Tibial nerve (tissue), 4 donors: Measurements from ENCODE around the gene PBRM1. TPM values are rescaled to one million over a fixed set of nuclear protein-coding genes. Genes with fewer than 3 reads are reported as not detected.

Source experiments
- DNase-seq, 2 donors: peaks; one replicate each; pipeline ENCODE4 v3.0.0-alpha.2; 2019; ENCODE audit warnings: low spot score in 2 of 2
- H3K27ac ChIP-seq, 4 donors: fragments of 200-600 bp; sonication (generic) in 3 of 4; one replicate each; pipeline ENCODE4 v1.5.1; 2017 to 2019; ENCODE audit warnings: mild to moderate bottlenecking in 1 of 4
- H3K27me3 ChIP-seq, 2 donors: fragments of 200-600 bp; sonication (generic) in 1 of 2; one replicate each; pipeline versions ENCODE4 v1.5.1 to v1.6.0; 2017 to 2019
- H3K36me3 ChIP-seq, 3 donors: fragments of 200-600 bp; sonication (generic); one replicate each; pipeline ENCODE4 v1.5.1; 2018 to 2019
- H3K4me1 ChIP-seq, 4 donors: fragments of 200-600 bp; sonication (generic) in 3 of 4; one replicate each; pipeline ENCODE4 v1.5.1; 2017 to 2019
- H3K4me3 ChIP-seq, 4 donors: fragments of 200-600 bp; sonication (generic) in 3 of 4; one replicate each; pipeline ENCODE4 v1.5.1; 2017 to 2019; ENCODE audit warnings: mild to moderate bottlenecking in 1 of 4, moderate library complexity in 1 of 4
- H3K9me3 ChIP-seq, 4 donors: fragments of 200-600 bp; sonication (generic) in 3 of 4; one replicate each; pipeline ENCODE4 v1.5.1; 2017 to 2019
- EP300 ChIP-seq, 2 donors: sonication (generic); formaldehyde crosslinking; IDR thresholded peaks; one replicate each; pipeline ENCODE4 v1.6.1; 2017; ENCODE audit warnings: antibody characterized with exemption in 2 of 2, mild to moderate bottlenecking in 1 of 2
- POLR2A ChIP-seq, 2 donors: fragments of 450-650 bp; IDR thresholded peaks; one replicate each; pipeline ENCODE4 v1.6.1; 2017; ENCODE audit warnings: antibody characterized with exemption in 2 of 2, mild to moderate bottlenecking in 2 of 2, moderate library complexity in 2 of 2
- WGBS, 2 donors: methylation state at CpG; one replicate each; pipeline ENCODE4 v1.1.5; 2018; 5-methylcytosine and 5-hydroxymethylcytosine counted together
- total RNA-seq, 4 donors: library from RNA; depleted of rRNA; stranded (reverse); fragments of >200 nt; gene quantifications; one replicate each; pipeline ENCODE4 v1.1.0, GENCODE V29; 2016
- TF ChIP-seq, protein P1 (sequence below), 5 experiments: fragments of 200-600 bp in 3 of 5; fragments of 450-650 bp in 2 of 5; sonication (generic) in 3 of 5; IDR thresholded peaks; one replicate each; pipeline ENCODE4 v1.5.1; 2016 to 2019; ENCODE audit warnings: antibody characterized with exemption in 5 of 5, mild to moderate bottlenecking in 3 of 5, moderate library complexity in 2 of 5

Gene PBRM1
- total RNA-seq, 4 donors from 2014 or later: 87.0 to 123 (median 114) TPM

DNA sequence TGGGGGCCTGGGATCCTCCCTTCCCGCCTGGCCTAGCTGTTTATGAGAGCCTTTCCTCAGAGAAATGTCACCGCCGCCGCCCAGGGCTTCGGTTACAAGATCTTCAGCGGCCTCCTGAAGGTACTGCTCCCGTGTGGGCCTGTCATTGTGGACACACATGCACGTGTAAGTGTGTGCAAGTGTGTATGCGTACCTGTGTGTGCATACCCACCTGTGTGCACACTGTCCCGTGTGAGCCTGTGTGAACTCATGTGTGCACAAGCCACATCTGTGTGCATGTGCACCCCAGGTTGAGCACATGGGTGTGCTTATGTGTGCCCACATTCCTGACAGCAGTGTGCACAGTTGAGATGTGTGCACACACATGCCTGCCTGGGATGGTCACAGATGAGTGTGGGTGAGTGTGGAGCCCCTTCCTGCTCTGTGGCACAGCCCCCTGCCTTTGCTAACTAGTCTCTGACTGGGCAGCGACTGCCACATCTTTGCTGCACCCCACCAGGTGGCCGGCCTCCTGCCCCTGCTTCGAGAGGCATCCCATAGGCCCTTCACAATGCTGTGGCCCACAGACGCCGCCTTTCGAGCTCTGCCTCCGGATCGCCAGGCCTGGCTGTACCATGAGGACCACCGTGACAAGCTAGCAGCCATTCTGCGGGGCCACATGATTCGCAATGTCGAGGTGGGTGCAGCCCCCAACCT is 166.1 kb downstream of the PBRM1 start:
- 87 to 90% methylated on average over 12 to 19 of the region's 22 CpGs for WGBS, 2 donors
- DNase-seq: no peak
- H3K27me3 ChIP-seq: no peaks in the 10 kb centered on the region

DNA sequence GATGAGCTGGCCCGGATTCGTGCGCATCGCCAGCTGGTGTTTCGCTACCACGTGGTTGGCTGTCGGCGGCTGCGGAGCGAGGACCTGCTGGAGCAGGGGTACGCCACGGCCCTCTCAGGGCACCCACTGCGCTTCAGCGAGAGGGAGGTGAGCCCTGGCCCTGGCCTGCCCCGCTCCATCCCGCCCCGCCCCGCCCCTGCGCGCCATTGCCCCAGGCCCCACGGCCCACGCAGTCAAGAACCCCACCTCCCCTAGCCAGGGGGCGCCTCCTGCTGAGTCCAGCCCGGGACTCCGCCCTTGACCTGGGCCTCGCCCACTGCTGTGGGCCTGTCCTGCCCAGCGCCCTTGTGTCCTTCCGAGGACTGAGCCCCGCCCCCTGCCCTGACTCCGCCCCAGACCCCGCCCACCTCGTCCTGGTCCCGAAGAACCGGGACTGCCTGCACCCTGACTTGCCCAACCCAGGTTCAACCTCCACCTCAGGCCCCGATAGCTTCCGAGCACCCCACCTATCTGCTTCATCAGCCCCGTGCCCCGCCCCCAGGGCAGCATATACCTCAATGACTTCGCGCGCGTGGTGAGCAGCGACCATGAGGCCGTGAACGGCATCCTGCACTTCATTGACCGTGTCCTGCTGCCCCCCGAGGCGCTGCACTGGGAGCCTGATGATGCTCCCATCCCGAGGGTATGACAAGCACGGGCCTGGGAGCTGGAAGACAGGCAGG is 166.8 kb downstream of the PBRM1 start:
- Histone ChIP-seq H3K27me3 (no peaks in the 10 kb centered on the region), H3K27ac (no peak overlapping the region), H3K36me3 (peaks cover 0 to 75% (median 0%) of the 10 kb centered on the region in 3 donors), H3K4me3 (peak overlapping the region; percentile 2 to 45 (median 19)), H3K9me3 (no peaks in the 10 kb centered on the region), H3K4me1 (peaks cover 0 to 24% (median 5%) of the 10 kb centered on the region in 4 donors)
- WGBS, 2 donors: 28% methylated on average over 25 of the region's 50 CpGs; no CpG with 5 or more reads in 1 of the 2 donors
- no peak for DNase-seq
- TF ChIP-seq POLR2A (IDR thresholded peaks at IDR 0.05) (no peak), EP300 (IDR thresholded peaks at IDR 0.05) (no peak)
- TF ChIP-seq, protein P1, sequence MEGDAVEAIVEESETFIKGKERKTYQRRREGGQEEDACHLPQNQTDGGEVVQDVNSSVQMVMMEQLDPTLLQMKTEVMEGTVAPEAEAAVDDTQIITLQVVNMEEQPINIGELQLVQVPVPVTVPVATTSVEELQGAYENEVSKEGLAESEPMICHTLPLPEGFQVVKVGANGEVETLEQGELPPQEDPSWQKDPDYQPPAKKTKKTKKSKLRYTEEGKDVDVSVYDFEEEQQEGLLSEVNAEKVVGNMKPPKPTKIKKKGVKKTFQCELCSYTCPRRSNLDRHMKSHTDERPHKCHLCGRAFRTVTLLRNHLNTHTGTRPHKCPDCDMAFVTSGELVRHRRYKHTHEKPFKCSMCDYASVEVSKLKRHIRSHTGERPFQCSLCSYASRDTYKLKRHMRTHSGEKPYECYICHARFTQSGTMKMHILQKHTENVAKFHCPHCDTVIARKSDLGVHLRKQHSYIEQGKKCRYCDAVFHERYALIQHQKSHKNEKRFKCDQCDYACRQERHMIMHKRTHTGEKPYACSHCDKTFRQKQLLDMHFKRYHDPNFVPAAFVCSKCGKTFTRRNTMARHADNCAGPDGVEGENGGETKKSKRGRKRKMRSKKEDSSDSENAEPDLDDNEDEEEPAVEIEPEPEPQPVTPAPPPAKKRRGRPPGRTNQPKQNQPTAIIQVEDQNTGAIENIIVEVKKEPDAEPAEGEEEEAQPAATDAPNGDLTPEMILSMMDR (IDR thresholded peaks at IDR 0.05): no peak

More for the DNA sequence above, 166.1 kb downstream of the PBRM1 start:
- H3K9me3 ChIP-seq: no peaks in the 10 kb centered on the region
- H3K27ac ChIP-seq: no peak overlapping the region
- H3K4me1 ChIP-seq: peaks cover 0 to 26% (median 5%) of the 10 kb centered on the region in 4 donors
- no peak for TF ChIP-seq EP300 (IDR thresholded peaks at IDR 0.05)
- TF ChIP-seq, protein P1 (IDR thresholded peaks at IDR 0.05): no peak
- TF ChIP-seq POLR2A (IDR thresholded peaks at IDR 0.05): no peak
- H3K36me3 ChIP-seq: peaks cover 0 to 77% (median 0%) of the 10 kb centered on the region in 3 donors
- no peak overlapping the region for H3K4me3 ChIP-seq

DNA sequence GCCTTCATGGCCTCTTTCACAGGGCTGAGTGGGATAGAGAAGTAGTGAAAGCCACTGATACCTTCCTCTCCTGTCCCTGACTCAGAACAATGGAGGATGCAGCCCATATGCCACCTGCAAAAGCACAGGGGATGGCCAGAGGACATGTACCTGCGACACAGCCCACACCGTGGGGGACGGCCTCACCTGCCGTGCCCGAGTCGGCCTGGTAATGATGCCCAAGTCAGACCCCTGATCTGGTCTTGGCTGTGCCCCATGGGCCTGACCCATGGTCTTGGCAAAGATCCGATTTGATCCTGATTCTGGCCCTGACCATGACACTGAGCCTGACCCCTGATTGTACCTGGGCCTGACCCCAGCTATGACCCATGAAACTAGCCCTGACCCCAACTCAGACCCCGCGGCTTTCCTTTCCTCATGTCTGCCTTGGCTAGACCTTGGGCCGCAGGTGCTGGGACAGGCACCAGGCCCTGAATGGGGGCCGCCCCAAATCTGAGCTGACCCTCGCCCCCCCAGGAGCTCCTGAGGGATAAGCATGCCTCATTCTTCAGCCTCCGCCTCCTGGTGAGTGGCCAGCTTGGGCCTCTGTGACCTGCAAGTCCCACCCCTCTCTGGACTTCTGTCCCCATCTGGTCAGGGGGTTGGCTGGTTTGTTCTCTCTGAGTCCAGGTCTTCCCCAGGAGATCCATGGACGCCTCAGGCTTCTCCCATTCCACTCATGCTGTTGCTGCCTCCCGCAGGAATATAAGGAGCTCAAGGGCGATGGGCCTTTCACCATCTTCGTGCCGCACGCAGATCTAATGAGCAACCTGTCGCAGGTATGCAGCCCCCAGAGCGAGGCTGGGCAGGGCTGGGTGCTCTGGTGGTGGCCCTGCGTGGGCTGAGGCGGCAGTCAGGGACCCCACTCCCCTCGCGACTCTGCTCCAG is 167.7 kb downstream of the PBRM1 start:
- no peak for TF ChIP-seq EP300 (IDR thresholded peaks at IDR 0.05)
- no peak for TF ChIP-seq POLR2A (IDR thresholded peaks at IDR 0.05)
- TF ChIP-seq, protein P1 (IDR thresholded peaks at IDR 0.05): no peak
- Histone ChIP-seq H3K4me3 (peak overlapping the region; percentile 2 to 45 (median 19)), H3K4me1 (peaks cover 0 to 24% (median 5%) of the 10 kb centered on the region in 4 donors), H3K9me3 (no peaks in the 10 kb centered on the region), H3K36me3 (peaks cover 0 to 70% (median 0%) of the 10 kb centered on the region in 3 donors), H3K27ac (no peak overlapping the region), H3K27me3 (no peaks in the 10 kb centered on the region)
- WGBS, 2 donors: 80 to 81% methylated on average over 14 to 24 of the region's 25 CpGs
- no peak for DNase-seq

DNA sequence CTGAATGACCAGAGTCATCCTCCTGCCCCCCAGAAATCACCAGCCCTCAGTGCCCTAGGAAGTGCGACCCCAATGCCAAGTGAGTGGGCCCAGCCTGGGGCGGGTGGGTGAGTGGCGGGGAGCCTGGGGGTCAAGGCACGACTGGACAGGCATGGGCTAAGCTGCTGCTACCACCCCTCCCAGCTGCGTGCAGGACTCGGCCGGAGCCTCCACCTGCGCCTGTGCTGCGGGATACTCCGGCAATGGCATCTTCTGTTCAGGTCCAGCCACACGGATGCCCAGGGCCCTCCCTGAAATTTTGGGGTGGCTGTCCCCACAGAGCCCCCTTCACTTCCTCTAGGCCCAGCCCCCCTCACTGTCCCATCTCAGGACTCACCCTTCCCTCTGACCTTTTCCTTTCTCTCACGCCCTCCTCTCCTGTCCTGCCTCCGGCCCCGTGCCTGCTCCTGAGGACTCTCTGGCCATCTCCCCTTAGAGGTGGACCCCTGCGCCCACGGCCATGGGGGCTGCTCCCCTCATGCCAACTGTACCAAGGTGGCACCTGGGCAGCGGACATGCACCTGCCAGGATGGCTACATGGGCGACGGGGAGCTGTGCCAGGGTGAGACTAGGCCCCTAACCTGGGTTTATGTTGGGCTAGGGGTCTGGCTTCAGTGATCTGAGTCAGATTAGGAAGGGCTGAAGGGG is 169.1 kb downstream of the PBRM1 start:
- no peak for DNase-seq
- TF ChIP-seq, protein P1 (IDR thresholded peaks at IDR 0.05): no peak
- TF ChIP-seq EP300 (IDR thresholded peaks at IDR 0.05): no peak
- TF ChIP-seq POLR2A (IDR thresholded peaks at IDR 0.05): no peak
- Histone ChIP-seq H3K27me3 (no peaks in the 10 kb centered on the region), H3K4me1 (peaks cover 0 to 24% (median 5%) of the 10 kb centered on the region in 4 donors), H3K9me3 (no peaks in the 10 kb centered on the region), H3K4me3 (no peak overlapping the region), H3K27ac (no peak overlapping the region), H3K36me3 (peaks cover 0 to 70% (median 0%) of the 10 kb centered on the region in 3 donors)
- 93% methylated on average over 14 of the region's 19 CpGs for WGBS, 2 donors
